MM.1S (cell line): ENCODE data around the gene TMC2.

Source experiments
- EZH2phosphoT487 ChIP-seq: fragments of 300-600 bp; sonication (generic); IDR thresholded peaks from 2 replicates; pipeline ENCODE4 v1.6.1; 2018; ENCODE audit warnings: antibody characterized with exemption, low read length
- TF ChIP-seq, protein P1 (sequence below): fragments of 300-600 bp; sonication (generic); IDR thresholded peaks from 2 replicates; pipeline ENCODE4 v1.5.1; 2016; ENCODE audit warnings: antibody characterized with exemption, low read length, mixed read lengths

DNA sequence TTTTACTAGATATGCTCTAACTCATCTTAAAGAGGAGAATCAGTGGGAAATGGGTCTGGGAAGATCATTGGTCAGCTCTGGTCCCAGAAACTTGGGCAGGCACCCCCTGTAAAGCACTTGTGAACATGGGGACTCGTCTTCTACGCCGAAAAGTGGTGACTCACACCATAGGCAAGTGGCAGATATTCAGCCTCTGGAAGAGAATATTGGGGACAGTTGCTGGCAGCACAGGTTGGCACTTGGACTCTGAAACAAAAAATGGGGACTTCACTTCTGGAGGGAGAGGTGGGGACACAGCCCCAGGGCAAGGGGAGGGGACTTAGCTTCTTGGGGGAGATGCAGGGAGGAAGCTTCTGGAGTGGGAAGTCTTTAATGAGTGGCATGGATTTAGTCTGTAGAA, 15.8 kb upstream of the TMC2 start:
- TF ChIP-seq, protein P1, sequence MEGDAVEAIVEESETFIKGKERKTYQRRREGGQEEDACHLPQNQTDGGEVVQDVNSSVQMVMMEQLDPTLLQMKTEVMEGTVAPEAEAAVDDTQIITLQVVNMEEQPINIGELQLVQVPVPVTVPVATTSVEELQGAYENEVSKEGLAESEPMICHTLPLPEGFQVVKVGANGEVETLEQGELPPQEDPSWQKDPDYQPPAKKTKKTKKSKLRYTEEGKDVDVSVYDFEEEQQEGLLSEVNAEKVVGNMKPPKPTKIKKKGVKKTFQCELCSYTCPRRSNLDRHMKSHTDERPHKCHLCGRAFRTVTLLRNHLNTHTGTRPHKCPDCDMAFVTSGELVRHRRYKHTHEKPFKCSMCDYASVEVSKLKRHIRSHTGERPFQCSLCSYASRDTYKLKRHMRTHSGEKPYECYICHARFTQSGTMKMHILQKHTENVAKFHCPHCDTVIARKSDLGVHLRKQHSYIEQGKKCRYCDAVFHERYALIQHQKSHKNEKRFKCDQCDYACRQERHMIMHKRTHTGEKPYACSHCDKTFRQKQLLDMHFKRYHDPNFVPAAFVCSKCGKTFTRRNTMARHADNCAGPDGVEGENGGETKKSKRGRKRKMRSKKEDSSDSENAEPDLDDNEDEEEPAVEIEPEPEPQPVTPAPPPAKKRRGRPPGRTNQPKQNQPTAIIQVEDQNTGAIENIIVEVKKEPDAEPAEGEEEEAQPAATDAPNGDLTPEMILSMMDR = no peak
- TF ChIP-seq EZH2phosphoT487 = no peak
